HCT116 (cell line): ENCODE data around the gene PASD1. TPM values are rescaled to one million over a fixed set of nuclear protein-coding genes. Genes with fewer than 3 reads are reported as not detected.

Experiments used
- ATAC-seq: fragments of 200-7000 bp; cut with Tn5 transposase; 2 replicates; pipeline ENCODE4 v1.9.1; 2020; ENCODE audit warnings: mild to moderate bottlenecking, moderate library complexity
- BruUV-seq: library from RNA; stranded (reverse); fragments of 400-500 nt; replicated peaks from 2 replicates; lab custom pipeline; 2021; lab: Mats Ljungman, UMichigan
- CTCF ChIA-PET: fragments of 300-600 bp; sonication (Branson Sonifier 250); formaldehyde crosslinking; loops from one replicate; lab custom pipeline; 2021; ENCODE audit warnings: antibody characterized with exemption; lab: Charles Lee
- POLR2A ChIA-PET: fragments of 300-600, 350-600 bp; sonication (Branson Sonifier 250); formaldehyde crosslinking; loops from one replicate; lab custom pipeline; 2021; ENCODE audit warnings: antibody characterized with exemption; lab: Charles Lee
- RAD21 ChIA-PET, 2 experiments: fragments of 300-600 bp; sonication (Branson Sonifier 250); formaldehyde crosslinking; loops; one replicate each; lab custom pipeline; 2023; ENCODE audit warnings: low total read pairs in 2 of 2; ENCODE audit not compliant: uncharacterized antibody in 2 of 2, unreplicated experiment in 2 of 2, low non-redundant PET in 1 of 2; lab: Charles Lee
- DNase-seq: peaks from one replicate; pipeline ENCODE4 v3.0.0-alpha.2; 2010; ENCODE audit warnings: low read depth, low spot score
- H2AFZ ChIP-seq: fragments of 200-600 bp; shearing (Covaris generic), sonication (generic); 2 replicates; pipeline ENCODE4 v1.6.1; 2017; ENCODE audit warnings: low read depth, mixed run types, mixed read lengths, antibody characterized with exemption, low read length; ENCODE audit not compliant: poor library complexity, severe bottlenecking
- H3K27ac ChIP-seq: 2 replicates; pipeline ENCODE4 v1.5.1; 2012; ENCODE audit warnings: low read depth, low read length
- H3K27me3 ChIP-seq: fragments of 200-600 bp; sonication (generic); 2 replicates; pipeline ENCODE4 v1.6.1; 2016; ENCODE audit warnings: mixed run types, low read length, mixed read lengths; ENCODE audit not compliant: insufficient read depth
- H3K36me3 ChIP-seq, 2 experiments: fragments of 200-500 bp in 1 of 2; fragments of 200-600 bp in 1 of 2; sonication (Bioruptor generic) in 1 of 2; sonication (generic) in 1 of 2; 2 replicates each; pipeline versions ENCODE4 v1.5.1 to v1.6.1; 2014 to 2016; ENCODE audit warnings: low read length in 2 of 2, inconsistent platforms in 1 of 2, mixed read lengths in 1 of 2, mixed run types in 1 of 2; ENCODE audit not compliant: insufficient read depth in 2 of 2, control insufficient read depth in 1 of 2
- H3K4me1 ChIP-seq, 2 experiments: fragments of 200-600 bp in 1 of 2; sonication (generic) in 1 of 2; 2 replicates each; pipeline versions ENCODE4 v1.5.1 to v1.6.1; 2012 to 2017; ENCODE audit warnings: low read length in 2 of 2, inconsistent platforms in 1 of 2, mild to moderate bottlenecking in 1 of 2, mixed read lengths in 1 of 2, mixed run types in 1 of 2, moderate library complexity in 1 of 2; ENCODE audit not compliant: insufficient read depth in 2 of 2, control insufficient read depth in 1 of 2
- H3K4me2 ChIP-seq: fragments of 200-600 bp; sonication (generic); 2 replicates; pipeline ENCODE4 v1.6.1; 2017; ENCODE audit warnings: mixed run types, low read length, mixed read lengths
- H3K4me3 ChIP-seq, 2 experiments: fragments of 200-600 bp in 1 of 2; sonication (generic) in 1 of 2; replicated peaks in 1 of 2; 2 replicates each; pipeline ENCODE4 v1.5.1; 2011 to 2016; ENCODE audit warnings: low read length in 2 of 2, control low read depth in 1 of 2, low read depth in 1 of 2, mild to moderate bottlenecking in 1 of 2, mixed read lengths in 1 of 2, mixed run types in 1 of 2
- H3K79me2 ChIP-seq: fragments of 200-600 bp; sonication (generic); 2 replicates; pipeline ENCODE4 v1.6.1; 2017; ENCODE audit warnings: mild to moderate bottlenecking, mixed run types, low read length, moderate library complexity, mixed read lengths; ENCODE audit not compliant: insufficient read depth
- H3K9ac ChIP-seq: fragments of 200-600 bp; sonication (generic); 2 replicates; pipeline ENCODE4 v1.6.1; 2016; ENCODE audit warnings: low read length, mixed read lengths
- H3K9me2 ChIP-seq: fragments of 200-600 bp; sonication (generic), shearing (Covaris generic); 2 replicates; pipeline ENCODE4 v1.6.1; 2017; ENCODE audit warnings: mixed run types, mild to moderate bottlenecking, moderate library complexity; ENCODE audit not compliant: insufficient read depth
- H3K9me3 ChIP-seq, 2 experiments: fragments of 200-500 bp in 1 of 2; fragments of 200-600 bp in 1 of 2; sonication (Bioruptor generic) in 1 of 2; sonication (generic) in 1 of 2; 2 replicates each; pipeline ENCODE4 v1.6.1; 2014 to 2017; ENCODE audit warnings: low read length in 2 of 2, mixed read lengths in 2 of 2, inconsistent platforms in 1 of 2, low read depth in 1 of 2, mild to moderate bottlenecking in 1 of 2, mixed run types in 1 of 2, moderate library complexity in 1 of 2; ENCODE audit not compliant: control insufficient read depth in 1 of 2, insufficient read depth in 1 of 2
- H4K20me1 ChIP-seq: fragments of 200-600 bp; sonication (generic), shearing (Covaris generic); 2 replicates; pipeline ENCODE4 v1.6.1; 2017; ENCODE audit warnings: mixed run types, mild to moderate bottlenecking, moderate library complexity; ENCODE audit not compliant: insufficient read depth
- CBX3 ChIP-seq: IDR thresholded peaks from 2 replicates; pipeline ENCODE4 v1.6.1; 2012; ENCODE audit warnings: low read depth
- CEBPB ChIP-seq: IDR thresholded peaks from 2 replicates; pipeline ENCODE4 v1.6.1; 2012; ENCODE audit warnings: low read depth
- EGR1 ChIP-seq: IDR thresholded peaks from 2 replicates; pipeline ENCODE4 v1.6.1; 2012; ENCODE audit warnings: low read depth
- EZH2 ChIP-seq: fragments of 200-600 bp; sonication (generic); IDR thresholded peaks from 2 replicates; pipeline ENCODE4 v1.6.1; 2017; ENCODE audit warnings: antibody characterized with exemption, mixed run types
- POLR2AphosphoS5 ChIP-seq: IDR thresholded peaks from 2 replicates; pipeline ENCODE4 v1.6.1; 2011; ENCODE audit warnings: mild to moderate bottlenecking, low read depth, low read length, moderate library complexity
- RAD21 ChIP-seq: IDR thresholded peaks from 2 replicates; pipeline ENCODE4 v1.6.1; 2012; ENCODE audit warnings: low read depth, mild to moderate bottlenecking
- SIN3A ChIP-seq: IDR thresholded peaks from 2 replicates; pipeline ENCODE4 v1.6.1; 2012; ENCODE audit warnings: low read depth
- SP1 ChIP-seq: IDR thresholded peaks from 2 replicates; pipeline ENCODE4 v1.6.1; 2012; ENCODE audit warnings: low read depth
- TCF7L2 ChIP-seq: IDR thresholded peaks from 2 replicates; pipeline ENCODE4 v1.7.0; 2011; ENCODE audit warnings: borderline replicate concordance, inconsistent platforms; ENCODE audit not compliant: insufficient read depth, insufficient read length; ENCODE audit errors: extremely low read depth
- YY1 ChIP-seq: IDR thresholded peaks from 2 replicates; pipeline ENCODE4 v1.6.1; 2011; ENCODE audit warnings: low read length, low read depth, moderate library complexity, mild to moderate bottlenecking; ENCODE audit not compliant: insufficient replicate concordance; ENCODE audit errors: extremely low read depth
- ZBTB33 ChIP-seq: IDR thresholded peaks from 2 replicates; pipeline ENCODE4 v1.6.1; 2011; ENCODE audit warnings: mild to moderate bottlenecking, low read length, moderate library complexity; ENCODE audit not compliant: insufficient replicate concordance; ENCODE audit errors: extremely low read depth
- ZNF274 ChIP-seq: fragments of 200-500 bp; sonication (Bioruptor generic); IDR thresholded peaks from 2 replicates; pipeline ENCODE4 v1.6.1; 2014; ENCODE audit warnings: mild to moderate bottlenecking, low read depth, low read length, inconsistent platforms
- intact Hi-C: fragments of 100-400 bp; cut with micrococcal nuclease; formaldehyde crosslinking; loops from 2 replicates; pipeline ENCODE4 v1.10.0; 2022
- total RNA-seq: library from RNA; stranded (reverse); gene quantifications from one replicate; pipeline ENCODE4 v1.2.1, GENCODE V29; 2021; ENCODE audit not compliant: unreplicated experiment
- TF ChIP-seq, protein P1 (sequence below): IDR thresholded peaks from 2 replicates; pipeline ENCODE4 v1.6.1; 2012; ENCODE audit warnings: low read depth
- TF ChIP-seq, protein P2 (sequence below): IDR thresholded peaks from 2 replicates; pipeline ENCODE4 v1.6.1; 2012

Gene PASD1
- total RNA-seq, 1 experiment from 2014 or later: not detected

DNA sequence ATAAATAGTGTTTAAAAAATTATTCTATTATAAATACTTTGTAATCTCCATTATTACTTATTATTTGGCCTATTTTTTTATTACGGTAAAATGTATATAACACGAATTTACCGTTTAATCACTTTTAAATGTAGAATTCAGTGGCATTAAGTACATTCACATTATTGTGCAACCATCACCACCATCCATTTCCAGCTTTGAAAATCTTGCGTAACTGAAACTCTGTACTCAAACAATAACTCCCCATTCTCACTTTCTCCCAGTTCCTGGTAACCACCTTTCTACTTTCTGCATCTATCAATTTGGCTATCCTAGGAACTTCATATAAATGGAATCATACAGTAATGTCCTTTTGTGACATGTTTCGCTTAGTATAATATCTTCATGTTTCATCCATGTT is 45.7 kb downstream of the PASD1 start:
- Histone ChIP-seq H3K4me2 (no peak overlapping the region), H3K4me1 (no peaks in the 10 kb centered on the region), H3K9ac (no peak overlapping the region), H3K79me2 (no peaks in the 10 kb centered on the region), H2AFZ (no peak overlapping the region), H3K27ac (no peak overlapping the region), H3K4me3 (no peak overlapping the region), H3K36me3 (no peaks in the 10 kb centered on the region), H3K9me2 (no peaks in the 10 kb centered on the region), H4K20me1 (no peaks in the 10 kb centered on the region), H3K9me3 (no peaks in the 10 kb centered on the region), H3K27me3 (peaks cover 2% of the 10 kb centered on the region; the same call in 1 of the 2 replicates)
- no peak for DNase-seq
- RAD21 ChIA-PET: no interaction called here
- TF ChIP-seq, protein P1, sequence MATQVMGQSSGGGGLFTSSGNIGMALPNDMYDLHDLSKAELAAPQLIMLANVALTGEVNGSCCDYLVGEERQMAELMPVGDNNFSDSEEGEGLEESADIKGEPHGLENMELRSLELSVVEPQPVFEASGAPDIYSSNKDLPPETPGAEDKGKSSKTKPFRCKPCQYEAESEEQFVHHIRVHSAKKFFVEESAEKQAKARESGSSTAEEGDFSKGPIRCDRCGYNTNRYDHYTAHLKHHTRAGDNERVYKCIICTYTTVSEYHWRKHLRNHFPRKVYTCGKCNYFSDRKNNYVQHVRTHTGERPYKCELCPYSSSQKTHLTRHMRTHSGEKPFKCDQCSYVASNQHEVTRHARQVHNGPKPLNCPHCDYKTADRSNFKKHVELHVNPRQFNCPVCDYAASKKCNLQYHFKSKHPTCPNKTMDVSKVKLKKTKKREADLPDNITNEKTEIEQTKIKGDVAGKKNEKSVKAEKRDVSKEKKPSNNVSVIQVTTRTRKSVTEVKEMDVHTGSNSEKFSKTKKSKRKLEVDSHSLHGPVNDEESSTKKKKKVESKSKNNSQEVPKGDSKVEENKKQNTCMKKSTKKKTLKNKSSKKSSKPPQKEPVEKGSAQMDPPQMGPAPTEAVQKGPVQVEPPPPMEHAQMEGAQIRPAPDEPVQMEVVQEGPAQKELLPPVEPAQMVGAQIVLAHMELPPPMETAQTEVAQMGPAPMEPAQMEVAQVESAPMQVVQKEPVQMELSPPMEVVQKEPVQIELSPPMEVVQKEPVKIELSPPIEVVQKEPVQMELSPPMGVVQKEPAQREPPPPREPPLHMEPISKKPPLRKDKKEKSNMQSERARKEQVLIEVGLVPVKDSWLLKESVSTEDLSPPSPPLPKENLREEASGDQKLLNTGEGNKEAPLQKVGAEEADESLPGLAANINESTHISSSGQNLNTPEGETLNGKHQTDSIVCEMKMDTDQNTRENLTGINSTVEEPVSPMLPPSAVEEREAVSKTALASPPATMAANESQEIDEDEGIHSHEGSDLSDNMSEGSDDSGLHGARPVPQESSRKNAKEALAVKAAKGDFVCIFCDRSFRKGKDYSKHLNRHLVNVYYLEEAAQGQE: no peak
- TF ChIP-seq POLR2AphosphoS5 (no peak), SP1 (no peak), TCF7L2 (no peak), ZNF274 (no peak), SIN3A (no peak), EGR1 (no peak), EZH2 (no peak), YY1 (no peak), CBX3 (no peak), ZBTB33 (no peak), CEBPB (no peak), RAD21 (no peak)
- TF ChIP-seq, protein P2, sequence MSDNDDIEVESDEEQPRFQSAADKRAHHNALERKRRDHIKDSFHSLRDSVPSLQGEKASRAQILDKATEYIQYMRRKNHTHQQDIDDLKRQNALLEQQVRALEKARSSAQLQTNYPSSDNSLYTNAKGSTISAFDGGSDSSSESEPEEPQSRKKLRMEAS: no peak
- CTCF ChIA-PET: no interaction called here
- no TSS peak for BruUV-seq
- POLR2A ChIA-PET: no interaction called here
- intact Hi-C loops: loop anchor here (5.0 kb wide), 1 partner anchor 102 kb away; no protein-coding TSS in a partner anchor
- no peak for ATAC-seq
